Measurements from ENCODE around the gene NGRN. TPM values are rescaled to one million over a fixed set of nuclear protein-coding genes. Genes with fewer than 3 reads are reported as not detected.

The NGRN gene
- total and polyA plus RNA-seq, 2 experiments from 2014 or later: 88.9 to 131 TPM

DNA sequence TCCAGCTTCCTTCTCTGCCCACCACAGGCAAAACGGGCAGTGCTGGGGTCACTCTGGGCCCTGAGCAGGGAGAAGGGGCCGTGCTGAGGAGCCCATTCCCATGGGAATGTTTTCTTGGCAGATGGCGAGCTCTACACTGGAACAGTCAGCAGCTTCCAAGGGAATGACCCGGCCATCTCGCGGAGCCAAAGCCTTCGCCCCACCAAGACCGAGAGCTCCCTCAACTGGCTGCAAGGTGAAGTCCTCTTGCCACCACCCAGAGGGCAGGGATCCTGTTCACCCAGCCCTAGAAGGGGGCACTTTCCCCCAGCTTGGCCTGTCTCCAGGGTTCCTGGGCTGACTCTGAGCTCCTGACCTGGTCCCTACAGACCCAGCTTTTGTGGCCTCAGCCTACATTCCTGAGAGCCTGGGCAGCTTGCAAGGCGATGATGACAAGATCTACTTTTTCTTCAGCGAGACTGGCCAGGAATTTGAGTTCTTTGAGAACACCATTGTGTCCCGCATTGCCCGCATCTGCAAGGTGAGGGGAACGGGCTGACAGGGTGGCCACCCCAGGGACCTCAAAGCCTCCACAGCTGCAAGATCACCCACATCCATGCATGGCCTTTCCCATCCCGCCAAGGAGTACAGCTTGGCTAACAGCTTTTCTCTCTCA, 44.1 kb upstream of the NGRN start:
- Histone ChIP-seq H4K20me1 (replicated peaks; ENCODE audit: insufficient read depth) (peaks cover 5% of the 10 kb centered on the region; the same call in 1 of the 2 replicates), H3K4me2 (no peak overlapping the region), H3K4me1 (ENCODE audit: insufficient read depth) (no peaks in the 10 kb centered on the region; the same call in 1 of the 2 replicates), H3K9me2 (ENCODE audit: insufficient read depth) (no peaks in the 10 kb centered on the region), H3K27ac (ENCODE audit: low read depth) (no peak overlapping the region; the same call in 1 of the 2 replicates), H3F3A (replicated peaks; ENCODE audit: low read depth) (no peaks in the 10 kb centered on the region), H2AFZ (no peak overlapping the region), H3K27me3 (ENCODE audit: insufficient read depth) (no peaks in the 10 kb centered on the region), H3K36me3 (ENCODE audit: insufficient read depth) (peaks cover 8% of the 10 kb centered on the region), H3K79me2 (replicated peaks; ENCODE audit: insufficient read depth) (0 out of 2 replicates have a peak, but pooled peaks cover 7% of the 10 kb centered on the region), H3K4me3 (no peak overlapping the region)
- peaks cover 5% of the 10 kb centered on the region for H3K27me3 Mint-ChIP-seq (ENCODE audit: insufficient read depth, low read depth, poor library complexity)
- ATAC-seq: peak; percentile 87
- H3K4me3 Mint-ChIP-seq: no peak overlapping the region
- no peaks in the 10 kb centered on the region for H3K9me3 Mint-ChIP-seq
- TF ChIP-seq, protein P1, sequence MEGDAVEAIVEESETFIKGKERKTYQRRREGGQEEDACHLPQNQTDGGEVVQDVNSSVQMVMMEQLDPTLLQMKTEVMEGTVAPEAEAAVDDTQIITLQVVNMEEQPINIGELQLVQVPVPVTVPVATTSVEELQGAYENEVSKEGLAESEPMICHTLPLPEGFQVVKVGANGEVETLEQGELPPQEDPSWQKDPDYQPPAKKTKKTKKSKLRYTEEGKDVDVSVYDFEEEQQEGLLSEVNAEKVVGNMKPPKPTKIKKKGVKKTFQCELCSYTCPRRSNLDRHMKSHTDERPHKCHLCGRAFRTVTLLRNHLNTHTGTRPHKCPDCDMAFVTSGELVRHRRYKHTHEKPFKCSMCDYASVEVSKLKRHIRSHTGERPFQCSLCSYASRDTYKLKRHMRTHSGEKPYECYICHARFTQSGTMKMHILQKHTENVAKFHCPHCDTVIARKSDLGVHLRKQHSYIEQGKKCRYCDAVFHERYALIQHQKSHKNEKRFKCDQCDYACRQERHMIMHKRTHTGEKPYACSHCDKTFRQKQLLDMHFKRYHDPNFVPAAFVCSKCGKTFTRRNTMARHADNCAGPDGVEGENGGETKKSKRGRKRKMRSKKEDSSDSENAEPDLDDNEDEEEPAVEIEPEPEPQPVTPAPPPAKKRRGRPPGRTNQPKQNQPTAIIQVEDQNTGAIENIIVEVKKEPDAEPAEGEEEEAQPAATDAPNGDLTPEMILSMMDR (conservative IDR thresholded peaks at IDR 0.05; ENCODE audit: low read depth in 2 of 2): peak; percentile 65 to 95
- no peak for TF ChIP-seq ZNF114 (CRISPR knock-in tag; IDR thresholded peaks at IDR 0.05)
- TF ChIP-seq, protein P2, sequence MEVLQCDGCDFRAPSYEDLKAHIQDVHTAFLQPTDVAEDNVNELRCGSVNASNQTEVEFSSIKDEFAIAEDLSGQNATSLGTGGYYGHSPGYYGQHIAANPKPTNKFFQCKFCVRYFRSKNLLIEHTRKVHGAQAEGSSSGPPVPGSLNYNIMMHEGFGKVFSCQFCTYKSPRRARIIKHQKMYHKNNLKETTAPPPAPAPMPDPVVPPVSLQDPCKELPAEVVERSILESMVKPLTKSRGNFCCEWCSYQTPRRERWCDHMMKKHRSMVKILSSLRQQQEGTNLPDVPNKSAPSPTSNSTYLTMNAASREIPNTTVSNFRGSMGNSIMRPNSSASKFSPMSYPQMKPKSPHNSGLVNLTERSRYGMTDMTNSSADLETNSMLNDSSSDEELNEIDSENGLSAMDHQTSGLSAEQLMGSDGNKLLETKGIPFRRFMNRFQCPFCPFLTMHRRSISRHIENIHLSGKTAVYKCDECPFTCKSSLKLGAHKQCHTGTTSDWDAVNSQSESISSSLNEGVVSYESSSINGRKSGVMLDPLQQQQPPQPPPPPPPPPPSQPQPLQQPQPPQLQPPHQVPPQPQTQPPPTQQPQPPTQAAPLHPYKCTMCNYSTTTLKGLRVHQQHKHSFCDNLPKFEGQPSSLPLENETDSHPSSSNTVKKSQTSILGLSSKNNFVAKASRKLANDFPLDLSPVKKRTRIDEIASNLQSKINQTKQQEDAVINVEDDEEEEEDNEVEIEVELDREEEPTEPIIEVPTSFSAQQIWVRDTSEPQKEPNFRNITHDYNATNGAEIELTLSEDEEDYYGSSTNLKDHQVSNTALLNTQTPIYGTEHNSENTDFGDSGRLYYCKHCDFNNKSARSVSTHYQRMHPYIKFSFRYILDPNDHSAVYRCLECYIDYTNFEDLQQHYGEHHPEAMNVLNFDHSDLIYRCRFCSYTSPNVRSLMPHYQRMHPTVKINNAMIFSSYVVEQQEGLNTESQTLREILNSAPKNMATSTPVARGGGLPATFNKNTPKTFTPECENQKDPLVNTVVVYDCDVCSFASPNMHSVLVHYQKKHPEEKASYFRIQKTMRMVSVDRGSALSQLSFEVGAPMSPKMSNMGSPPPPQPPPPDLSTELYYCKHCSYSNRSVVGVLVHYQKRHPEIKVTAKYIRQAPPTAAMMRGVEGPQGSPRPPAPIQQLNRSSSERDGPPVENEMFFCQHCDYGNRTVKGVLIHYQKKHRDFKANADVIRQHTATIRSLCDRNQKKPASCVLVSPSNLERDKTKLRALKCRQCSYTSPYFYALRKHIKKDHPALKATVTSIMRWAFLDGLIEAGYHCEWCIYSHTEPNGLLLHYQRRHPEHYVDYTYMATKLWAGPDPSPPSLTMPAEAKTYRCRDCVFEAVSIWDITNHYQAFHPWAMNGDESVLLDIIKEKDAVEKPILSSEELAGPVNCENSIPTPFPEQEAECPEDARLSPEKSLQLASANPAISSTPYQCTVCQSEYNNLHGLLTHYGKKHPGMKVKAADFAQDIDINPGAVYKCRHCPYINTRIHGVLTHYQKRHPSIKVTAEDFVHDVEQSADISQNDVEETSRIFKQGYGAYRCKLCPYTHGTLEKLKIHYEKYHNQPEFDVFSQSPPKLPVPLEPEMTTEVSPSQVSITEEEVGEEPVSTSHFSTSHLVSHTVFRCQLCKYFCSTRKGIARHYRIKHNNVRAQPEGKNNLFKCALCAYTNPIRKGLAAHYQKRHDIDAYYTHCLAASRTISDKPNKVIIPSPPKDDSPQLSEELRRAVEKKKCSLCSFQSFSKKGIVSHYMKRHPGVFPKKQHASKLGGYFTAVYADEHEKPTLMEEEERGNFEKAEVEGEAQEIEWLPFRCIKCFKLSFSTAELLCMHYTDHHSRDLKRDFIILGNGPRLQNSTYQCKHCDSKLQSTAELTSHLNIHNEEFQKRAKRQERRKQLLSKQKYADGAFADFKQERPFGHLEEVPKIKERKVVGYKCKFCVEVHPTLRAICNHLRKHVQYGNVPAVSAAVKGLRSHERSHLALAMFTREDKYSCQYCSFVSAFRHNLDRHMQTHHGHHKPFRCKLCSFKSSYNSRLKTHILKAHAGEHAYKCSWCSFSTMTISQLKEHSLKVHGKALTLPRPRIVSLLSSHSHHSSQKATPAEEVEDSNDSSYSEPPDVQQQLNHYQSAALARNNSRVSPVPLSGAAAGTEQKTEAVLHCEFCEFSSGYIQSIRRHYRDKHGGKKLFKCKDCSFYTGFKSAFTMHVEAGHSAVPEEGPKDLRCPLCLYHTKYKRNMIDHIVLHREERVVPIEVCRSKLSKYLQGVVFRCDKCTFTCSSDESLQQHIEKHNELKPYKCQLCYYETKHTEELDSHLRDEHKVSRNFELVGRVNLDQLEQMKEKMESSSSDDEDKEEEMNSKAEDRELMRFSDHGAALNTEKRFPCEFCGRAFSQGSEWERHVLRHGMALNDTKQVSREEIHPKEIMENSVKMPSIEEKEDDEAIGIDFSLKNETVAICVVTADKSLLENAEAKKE (CRISPR knock-in tag; IDR thresholded peaks at IDR 0.05): no peak
- TF ChIP-seq ZNF331 (CRISPR knock-in tag; IDR thresholded peaks at IDR 0.05; ENCODE audit: low read depth): no peak
- H3K36me3 Mint-ChIP-seq (ENCODE audit: low read depth): peaks cover 23% of the 10 kb centered on the region
- 0 out of 2 replicates have a peak overlapping the region, but pooled peaks have one; percentile 44 for H3K27ac Mint-ChIP-seq
- DNase-seq (ENCODE audit: low spot score): peak; percentile 90
- peaks cover 9% of the 10 kb centered on the region for H3K4me1 Mint-ChIP-seq
